Trophoblast cell (in vitro differentiated cells and primary cell): Measurements from ENCODE around the gene CMC1.

ENCODE experiments used
- DNase-seq, 2 donors: peaks; one replicate each; pipeline ENCODE4 v3.0.0-alpha.2; 2016
- H2AFZ ChIP-seq: 2 replicates; pipeline ENCODE4 v1.6.1; 2013; ENCODE audit warnings: low read length, moderate library complexity, mild to moderate bottlenecking; ENCODE audit not compliant: insufficient read depth, poor library complexity
- H2AK5ac ChIP-seq: 2 replicates; pipeline ENCODE4 v1.6.1; 2013; ENCODE audit warnings: mild to moderate bottlenecking, low read length
- H2BK120ac ChIP-seq: 2 replicates; pipeline ENCODE4 v1.6.1; 2013; ENCODE audit warnings: low read length, mild to moderate bottlenecking, moderate library complexity; ENCODE audit not compliant: insufficient read depth, poor library complexity
- H2BK12ac ChIP-seq: 2 replicates; pipeline ENCODE4 v1.6.1; 2013; ENCODE audit warnings: mild to moderate bottlenecking, low read length, moderate library complexity
- H2BK5ac ChIP-seq: 2 replicates; pipeline ENCODE4 v1.6.1; 2013; ENCODE audit warnings: low read length, low read depth, moderate library complexity, mild to moderate bottlenecking; ENCODE audit not compliant: poor library complexity
- H3K14ac ChIP-seq: 2 replicates; pipeline ENCODE4 v1.6.1; 2013; ENCODE audit warnings: mild to moderate bottlenecking, low read length
- H3K18ac ChIP-seq: 2 replicates; pipeline ENCODE4 v1.6.1; 2013; ENCODE audit warnings: mild to moderate bottlenecking, low read length
- H3K23ac ChIP-seq: 2 replicates; pipeline ENCODE4 v1.6.1; 2013; ENCODE audit warnings: low read length
- H3K27ac ChIP-seq: 2 replicates; pipeline ENCODE4 v1.5.1; 2013; ENCODE audit warnings: low read depth, mild to moderate bottlenecking, inconsistent platforms, low read length, moderate library complexity
- H3K27me3 ChIP-seq: 2 replicates; pipeline ENCODE4 v1.6.1; 2013; ENCODE audit warnings: inconsistent platforms, mild to moderate bottlenecking, low read length, moderate library complexity; ENCODE audit not compliant: insufficient read depth
- H3K36me3 ChIP-seq, 2 experiments: 1 replicate in 1 of 2; 2 replicates in 1 of 2; pipeline ENCODE4 v1.6.1; 2013; ENCODE audit warnings: low read length in 2 of 2, mild to moderate bottlenecking in 2 of 2, moderate library complexity in 1 of 2; ENCODE audit not compliant: insufficient read depth in 2 of 2, control insufficient read depth in 1 of 2
- H3K4ac ChIP-seq: 2 replicates; pipeline ENCODE4 v1.6.1; 2013; ENCODE audit warnings: low read depth, mild to moderate bottlenecking, low read length, moderate library complexity
- H3K4me1 ChIP-seq, 2 experiments: 1 replicate in 1 of 2; 2 replicates in 1 of 2; pipeline ENCODE4 v1.6.1; 2013; ENCODE audit warnings: low read length in 2 of 2, mild to moderate bottlenecking in 2 of 2, moderate library complexity in 1 of 2; ENCODE audit not compliant: insufficient read depth in 2 of 2, control insufficient read depth in 1 of 2
- H3K4me2 ChIP-seq: 2 replicates; pipeline ENCODE4 v1.6.1; 2013; ENCODE audit warnings: inconsistent platforms, mild to moderate bottlenecking, low read length, moderate library complexity
- H3K4me3 ChIP-seq: 2 replicates; pipeline ENCODE4 v1.5.1; 2013; ENCODE audit warnings: mild to moderate bottlenecking, low read depth, low read length, inconsistent platforms
- H3K79me1 ChIP-seq: one replicate; pipeline ENCODE4 v1.6.1; 2013; ENCODE audit warnings: low read length
- H3K79me2 ChIP-seq: 2 replicates; pipeline ENCODE4 v1.6.1; 2013; ENCODE audit warnings: low read length, mild to moderate bottlenecking; ENCODE audit not compliant: control insufficient read depth, insufficient read depth, poor library complexity
- H3K9ac ChIP-seq: 2 replicates; pipeline ENCODE4 v1.6.1; 2013; ENCODE audit warnings: mild to moderate bottlenecking, low read length
- H3K9me3 ChIP-seq: 2 replicates; pipeline ENCODE4 v1.6.1; 2013; ENCODE audit warnings: low read depth, mild to moderate bottlenecking, control low read depth, inconsistent platforms, low read length; ENCODE audit not compliant: insufficient read depth
- H4K12ac ChIP-seq: 2 replicates; pipeline ENCODE4 v1.6.1; 2013; ENCODE audit warnings: low read depth, mild to moderate bottlenecking, low read length, moderate library complexity
- H4K8ac ChIP-seq: 2 replicates; pipeline ENCODE4 v1.6.1; 2013; ENCODE audit warnings: low read depth, mild to moderate bottlenecking, low read length, moderate library complexity
- H4K91ac ChIP-seq: one replicate; pipeline ENCODE4 v1.6.1; 2013; ENCODE audit warnings: low read depth, mild to moderate bottlenecking, low read length, moderate library complexity
- WGBS: extraction: QIAGEN DNeasy Blood & Tissue Kit; methylation state at CpG from one replicate; pipeline ENCODE4 v1.1.7; 2013; ENCODE audit warnings: missing lambda C conversion rate; ENCODE audit not compliant: insufficient read length, insufficient coverage; ENCODE audit errors: extremely low coverage; 5-methylcytosine and 5-hydroxymethylcytosine counted together

Gene CMC1

DNA sequence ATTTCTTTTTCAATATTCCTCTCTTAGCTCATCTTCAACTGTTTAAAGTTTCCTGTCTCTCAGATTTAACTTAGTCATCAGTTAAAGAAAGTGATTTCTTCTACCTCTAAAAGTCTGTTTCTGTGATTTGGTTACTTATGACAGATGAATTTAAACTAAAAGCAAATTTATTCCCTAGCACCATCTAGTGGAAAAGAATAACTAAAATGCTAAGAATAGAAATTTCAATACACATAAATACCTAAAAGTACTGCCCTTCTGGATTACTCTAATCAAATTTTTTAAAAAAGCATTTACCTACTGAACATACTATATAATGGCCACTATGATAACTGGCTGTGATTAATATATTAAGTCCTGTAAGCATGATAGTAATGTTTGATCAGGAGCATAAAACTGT is 93.1 kb downstream of the CMC1 start:
- Histone ChIP-seq H2BK5ac (no peak overlapping the region), H3K14ac (no peak overlapping the region), H2AFZ (no peak overlapping the region), H3K4ac (no peak overlapping the region), H3K9ac (no peak overlapping the region), H3K27ac (no peak overlapping the region), H3K79me1 (no peaks in the 10 kb centered on the region), H3K4me3 (no peak overlapping the region), H4K91ac (no peak overlapping the region), H3K27me3 (no peaks in the 10 kb centered on the region), H3K23ac (no peak overlapping the region), H2BK120ac (no peak overlapping the region), H3K4me2 (no peak overlapping the region), H3K4me1 (no peaks in the 10 kb centered on the region), H4K12ac (no peak overlapping the region), H3K9me3 (no peaks in the 10 kb centered on the region), H3K79me2 (no peaks in the 10 kb centered on the region), H3K36me3 (peaks cover 3 to 4% of the 10 kb centered on the region in 2 experiments), H3K18ac (no peak overlapping the region), H4K8ac (no peak overlapping the region), H2AK5ac (no peak overlapping the region), H2BK12ac (no peak overlapping the region)
- no peak for DNase-seq

DNA sequence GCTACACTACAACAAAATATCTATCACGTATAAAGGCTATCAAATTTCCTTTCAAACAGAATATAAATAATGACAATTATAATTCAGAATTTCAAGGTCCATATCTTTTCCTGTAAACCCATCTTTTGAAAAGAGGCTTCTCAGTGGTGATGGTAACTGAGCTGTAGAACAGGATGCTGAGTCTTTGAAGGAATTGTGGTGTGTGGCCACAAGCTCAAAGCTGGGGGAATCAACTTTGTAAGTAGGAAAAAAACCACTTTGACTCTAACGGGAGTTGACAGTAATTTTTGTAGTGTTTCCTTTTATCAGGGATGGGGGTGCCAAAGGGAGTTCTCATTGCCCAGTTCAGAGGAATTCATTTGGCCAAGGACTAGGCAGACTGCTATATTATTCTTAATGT is 93.8 kb downstream of the CMC1 start:
- H3K79me1 ChIP-seq: no peaks in the 10 kb centered on the region
- no CpG with 5 or more reads among the region's 2 CpGs for WGBS

DNA sequence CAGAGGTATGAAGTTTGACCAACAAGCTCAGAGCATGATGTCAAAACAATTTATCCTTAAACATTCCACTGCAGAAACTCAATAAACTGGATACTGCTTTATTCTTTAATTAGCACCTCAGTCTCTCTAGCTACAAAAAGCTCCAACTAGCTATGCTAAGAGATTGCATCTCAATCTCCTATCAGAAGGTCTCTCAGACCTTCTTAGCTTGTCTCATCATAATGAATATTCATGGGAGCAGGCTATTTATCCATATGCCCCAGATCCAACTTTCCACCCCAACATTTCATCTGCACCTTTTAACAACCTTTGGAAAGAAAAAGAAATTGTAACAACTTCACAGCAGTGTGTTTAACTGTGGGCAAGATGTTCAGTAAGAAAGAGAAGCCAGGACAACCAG is 95.8 kb downstream of the CMC1 start:
- Histone ChIP-seq H3K4me2 (no peak overlapping the region), H3K27me3 (no peaks in the 10 kb centered on the region), H3K9ac (no peak overlapping the region), H3K18ac (no peak overlapping the region), H4K12ac (no peak overlapping the region), H2BK120ac (no peak overlapping the region), H3K14ac (no peak overlapping the region), H3K23ac (no peak overlapping the region), H2AK5ac (no peak overlapping the region), H2BK5ac (no peak overlapping the region), H4K91ac (no peak overlapping the region), H4K8ac (no peak overlapping the region), H2BK12ac (no peak overlapping the region), H3K9me3 (no peaks in the 10 kb centered on the region), H3K4me3 (no peak overlapping the region), H3K27ac (no peak overlapping the region), H3K79me1 (no peaks in the 10 kb centered on the region), H3K79me2 (no peaks in the 10 kb centered on the region), H3K36me3 (peaks cover 3 to 4% of the 10 kb centered on the region in 2 experiments), H3K4me1 (no peaks in the 10 kb centered on the region), H3K4ac (no peak overlapping the region), H2AFZ (no peak overlapping the region)
- DNase-seq: no peak

More for the DNA sequence above, 93.8 kb downstream of the CMC1 start:
- Histone ChIP-seq H3K14ac (no peak overlapping the region), H2BK5ac (no peak overlapping the region), H4K91ac (no peak overlapping the region), H2BK120ac (no peak overlapping the region), H3K4me2 (no peak overlapping the region), H4K8ac (no peak overlapping the region), H2AFZ (no peak overlapping the region), H2BK12ac (no peak overlapping the region), H2AK5ac (no peak overlapping the region), H3K4me3 (no peak overlapping the region), H3K18ac (no peak overlapping the region), H3K4ac (no peak overlapping the region), H3K4me1 (no peaks in the 10 kb centered on the region), H4K12ac (no peak overlapping the region), H3K9me3 (no peaks in the 10 kb centered on the region), H3K23ac (no peak overlapping the region), H3K27me3 (no peaks in the 10 kb centered on the region), H3K36me3 (peaks cover 3 to 4% of the 10 kb centered on the region in 2 experiments), H3K9ac (no peak overlapping the region), H3K27ac (no peak overlapping the region), H3K79me2 (no peaks in the 10 kb centered on the region)
- no peak for DNase-seq

DNA sequence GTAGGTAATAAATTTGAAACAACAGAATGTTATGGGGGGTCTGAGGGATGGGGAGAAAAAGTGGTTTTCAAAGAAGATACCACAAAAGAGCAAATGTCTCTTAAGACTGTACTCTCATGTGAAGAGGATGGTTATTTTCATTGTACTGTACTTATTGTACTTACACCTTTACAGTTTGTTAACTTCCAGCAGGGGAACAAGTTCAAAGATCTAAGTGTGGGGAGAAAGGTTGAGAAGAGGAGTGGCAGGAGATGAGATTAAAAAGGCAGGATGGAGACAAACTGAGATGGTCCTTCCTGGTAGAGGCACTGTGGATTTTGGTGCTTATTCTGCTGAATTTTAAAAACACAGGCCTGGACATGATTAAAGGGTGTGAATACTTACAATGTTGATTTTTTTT is 101.7 kb downstream of the CMC1 start:
- Histone ChIP-seq H2AK5ac (no peak overlapping the region), H2BK5ac (no peak overlapping the region)

DNA sequence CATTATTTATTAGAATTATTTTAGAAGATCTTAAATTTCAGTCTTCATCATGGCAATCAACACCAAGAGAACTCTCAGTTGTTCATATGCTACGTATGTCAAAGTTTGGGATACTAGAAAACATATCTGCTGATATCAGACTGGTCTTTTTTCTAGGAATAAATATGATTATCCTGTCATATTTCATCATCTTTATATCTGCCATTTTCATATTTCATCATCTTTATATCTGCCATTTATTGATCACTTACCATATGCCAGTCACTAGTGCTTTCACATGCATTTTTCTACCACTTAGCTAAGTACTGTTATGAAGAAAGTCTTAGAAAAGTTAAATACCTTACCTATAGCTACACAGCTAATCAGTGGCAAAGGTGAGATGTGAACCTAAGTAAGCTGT is 104.3 kb downstream of the CMC1 start:
- no peak overlapping the region for H4K12ac ChIP-seq
- peaks cover 10% of the 10 kb centered on the region for H3K79me2 ChIP-seq
- H3K4me2 ChIP-seq: no peak overlapping the region
- no peak overlapping the region for H2BK12ac ChIP-seq
- no peak overlapping the region for H3K4me3 ChIP-seq
- H3K36me3 ChIP-seq: no peaks in the 10 kb centered on the region
- no peak overlapping the region for H3K9ac ChIP-seq
- no CpG with 5 or more reads among the region's 1 CpG for WGBS
- no peak overlapping the region for H3K27ac ChIP-seq
- H2AFZ ChIP-seq: no peak overlapping the region
- no peak overlapping the region for H3K4ac ChIP-seq
- no peaks in the 10 kb centered on the region for H3K9me3 ChIP-seq
- H3K18ac ChIP-seq: no peak overlapping the region
- no peak for DNase-seq
- H3K4me1 ChIP-seq: no peaks in the 10 kb centered on the region
- H4K8ac ChIP-seq: no peak overlapping the region
- no peak overlapping the region for H4K91ac ChIP-seq
- no peak overlapping the region for H3K14ac ChIP-seq
- H3K27me3 ChIP-seq: no peaks in the 10 kb centered on the region
- H2AK5ac ChIP-seq: no peak overlapping the region
- no peak overlapping the region for H2BK5ac ChIP-seq
- H2BK120ac ChIP-seq: no peak overlapping the region
- no peak overlapping the region for H3K23ac ChIP-seq
- peaks cover 10% of the 10 kb centered on the region for H3K79me1 ChIP-seq

More for the DNA sequence above, 101.7 kb downstream of the CMC1 start:
- no peak overlapping the region for H2BK12ac ChIP-seq
- H3K79me2 ChIP-seq: peaks cover 2% of the 10 kb centered on the region
- H3K4me1 ChIP-seq: no peaks in the 10 kb centered on the region
- no peak overlapping the region for H3K23ac ChIP-seq
- H2AFZ ChIP-seq: no peak overlapping the region
- H3K4ac ChIP-seq: no peak overlapping the region
- no peak overlapping the region for H4K8ac ChIP-seq
- no peak overlapping the region for H3K14ac ChIP-seq
- H3K36me3 ChIP-seq: peaks cover 1 to 4% of the 10 kb centered on the region in 2 experiments
- no peaks in the 10 kb centered on the region for H3K27me3 ChIP-seq
- H3K18ac ChIP-seq: no peak overlapping the region
- no peak overlapping the region for H4K12ac ChIP-seq
- no peaks in the 10 kb centered on the region for H3K9me3 ChIP-seq
- no peak overlapping the region for H3K4me3 ChIP-seq
- no peak overlapping the region for H2BK120ac ChIP-seq
- no peak overlapping the region for H4K91ac ChIP-seq
- no peak for DNase-seq
- H3K79me1 ChIP-seq: no peaks in the 10 kb centered on the region
- H3K27ac ChIP-seq: no peak overlapping the region
- H3K4me2 ChIP-seq: no peak overlapping the region
- no peak overlapping the region for H3K9ac ChIP-seq
